PC-9 (cell line): ENCODE measurements around the gene NPIPB12. TPM values are rescaled to one million over a fixed set of nuclear protein-coding genes. Genes with fewer than 3 reads are reported as not detected.
"Not testable (repeated sequence)": the region's sequence is repeated elsewhere in the genome, so short reads cannot be mapped to it uniquely, and the experiment has no call there.

ENCODE experiments used
- BruUV-seq: library from RNA; stranded (reverse); fragments of 400-500 nt; replicated peaks from 2 replicates; lab custom pipeline; 2021; lab: Mats Ljungman, UMichigan
- CTCF ChIA-PET: fragments of 300-600 bp; sonication (Branson Sonifier 250); formaldehyde crosslinking; loops from one replicate; lab custom pipeline; 2022; ENCODE audit warnings: antibody characterized with exemption; lab: Charles Lee
- POLR2A ChIA-PET: fragments of 300-600 bp; sonication (Branson Sonifier 250); formaldehyde crosslinking; loops from one replicate; lab custom pipeline; 2022; ENCODE audit warnings: antibody characterized with exemption; ENCODE audit not compliant: unreplicated experiment; lab: Charles Lee
- DNase-seq, 2 experiments: peaks; one replicate each; pipeline versions ENCODE4 v3.0.0 to v3.0.0-alpha.2; 2015 to 2022; ENCODE audit warnings: mixed read lengths in 1 of 2
- H2AFZ ChIP-seq: fragments of 200-600 bp; sonication (generic); 2 replicates; pipeline ENCODE4 v1.8.1; 2017; ENCODE audit warnings: antibody characterized with exemption
- H3F3A ChIP-seq: fragments of 200-600 bp; sonication (generic); 2 replicates; pipeline ENCODE4 v1.8.1; 2017; ENCODE audit warnings: antibody characterized with exemption, mild to moderate bottlenecking, low read depth; ENCODE audit not compliant: insufficient read depth
- H3K27ac ChIP-seq: fragments of 200-600 bp; sonication (generic); 2 replicates; pipeline ENCODE4 v1.6.1; 2016; ENCODE audit warnings: mixed run types
- H3K27me3 ChIP-seq: fragments of 200-600 bp; sonication (generic); 2 replicates; pipeline ENCODE4 v1.6.1; 2016; ENCODE audit warnings: low read depth, mixed run types; ENCODE audit not compliant: insufficient read depth
- H3K36me3 ChIP-seq: fragments of 200-600 bp; sonication (generic); 2 replicates; pipeline ENCODE4 v1.6.1; 2016; ENCODE audit warnings: low read depth, mixed run types
- H3K4me1 ChIP-seq: fragments of 200-600 bp; sonication (generic); replicated peaks from 2 replicates; pipeline ENCODE4 v1.6.1; 2016; ENCODE audit warnings: mixed run types; ENCODE audit not compliant: insufficient read depth
- H3K4me2 ChIP-seq: fragments of 200-600 bp; sonication (generic); 2 replicates; pipeline ENCODE4 v1.6.1; 2017; ENCODE audit warnings: mixed run types
- H3K4me3 ChIP-seq: fragments of 200-600 bp; sonication (generic); 2 replicates; pipeline ENCODE4 v1.6.1; 2016; ENCODE audit warnings: mixed run types
- H3K79me2 ChIP-seq: fragments of 200-600 bp; sonication (generic); 2 replicates; pipeline ENCODE4 v1.6.1; 2017; ENCODE audit warnings: low read depth, mixed run types
- H3K9me2 ChIP-seq: fragments of 200-600 bp; sonication (generic); 2 replicates; pipeline ENCODE4 v1.8.1; 2017; ENCODE audit warnings: mild to moderate bottlenecking; ENCODE audit not compliant: insufficient read depth
- H3K9me3 ChIP-seq: fragments of 200-600 bp; sonication (generic); 2 replicates; pipeline ENCODE4 v1.8.1; 2016; ENCODE audit warnings: low read depth; ENCODE audit not compliant: insufficient read depth
- H4K20me1 ChIP-seq: fragments of 200-600 bp; sonication (generic); 2 replicates; pipeline ENCODE4 v1.8.1; 2017; ENCODE audit not compliant: insufficient read depth
- intact Hi-C: fragments of 100-400 bp; cut with micrococcal nuclease; formaldehyde crosslinking; loops from one replicate; pipeline ENCODE4 v1.10.0; 2022; ENCODE audit not compliant: unreplicated experiment
- total RNA-seq: library from RNA; stranded (reverse); gene quantifications from 2 replicates; pipeline ENCODE4 v1.2.3, GENCODE V29; 2021

NPIPB12 gene
- total RNA-seq, 1 experiment from 2014 or later: 108 TPM

- CTCF ChIA-PET, H3K79me2 ChIP-seq, H3K4me2 ChIP-seq, H3K9me3 ChIP-seq, intact Hi-C loops, POLR2A ChIA-PET, H3F3A ChIP-seq, H3K9me2 ChIP-seq, H4K20me1 ChIP-seq, H3K27me3 ChIP-seq, H2AFZ ChIP-seq, H3K4me1 ChIP-seq, DNase-seq, H3K27ac ChIP-seq, BruUV-seq, H3K36me3 ChIP-seq, H3K4me3 ChIP-seq: not testable (repeated sequence)
Observed at GRCh38 chr16:29465985-29466824, 40.0 kb downstream of the NPIPB12 start.

DNA sequence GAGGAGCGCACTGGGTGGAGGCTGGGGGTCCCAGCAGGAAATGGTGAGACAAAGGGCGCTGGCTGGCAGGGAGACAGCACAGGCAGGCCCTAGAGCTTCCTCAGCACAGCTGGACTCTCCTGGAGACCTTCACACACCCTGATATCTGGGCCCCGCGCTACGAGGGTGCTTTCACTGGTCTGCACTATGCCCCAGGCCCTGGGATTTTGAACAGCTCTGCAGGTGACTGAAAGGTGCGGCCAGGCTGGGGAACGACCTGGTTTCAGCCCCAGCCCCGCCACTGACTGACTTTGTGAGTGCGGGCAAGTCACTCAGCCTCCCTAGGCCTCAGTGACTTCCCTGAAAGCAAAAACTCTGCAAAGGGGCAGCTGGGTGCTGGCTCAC lies 45.6 kb downstream of the NPIPB12 start:
- H3K4me2 ChIP-seq, H3K79me2 ChIP-seq, H3K4me1 ChIP-seq, H2AFZ ChIP-seq, H3F3A ChIP-seq, H3K36me3 ChIP-seq, H3K27me3 ChIP-seq, H3K4me3 ChIP-seq, BruUV-seq, H3K27ac ChIP-seq, DNase-seq, H3K9me3 ChIP-seq, intact Hi-C loops, H3K9me2 ChIP-seq, CTCF ChIA-PET, H4K20me1 ChIP-seq, POLR2A ChIA-PET: not testable (repeated sequence)

- TSS peak; percentile 4 for BruUV-seq
Observed at GRCh38 chr16:29459706-29460646, 46.2 kb downstream of the NPIPB12 start, which contains the start of gene SULT1A4. Gene SULT1A4 (plus strand): TSS chr16:29459913. CDS start chr16:29461386, 1,473 bp downstream.

GRCh38 chr16:29457660-29458059 lies 48.5 kb downstream of the NPIPB12 start:
- intact Hi-C loops, H3K9me2 ChIP-seq, H3K27me3 ChIP-seq, H3K4me3 ChIP-seq, H3F3A ChIP-seq, H4K20me1 ChIP-seq, DNase-seq, H3K4me2 ChIP-seq, H3K9me3 ChIP-seq, POLR2A ChIA-PET, H3K27ac ChIP-seq, H3K79me2 ChIP-seq, H2AFZ ChIP-seq, H3K36me3 ChIP-seq, CTCF ChIA-PET, BruUV-seq, H3K4me1 ChIP-seq: not testable (repeated sequence)

More at GRCh38 chr16:29459706-29460646, 46.2 kb downstream of the NPIPB12 start, which contains the start of gene SULT1A4:
- H3K9me3 ChIP-seq, DNase-seq, H3K79me2 ChIP-seq, H4K20me1 ChIP-seq, POLR2A ChIA-PET, intact Hi-C loops, H3F3A ChIP-seq, H3K4me2 ChIP-seq, H2AFZ ChIP-seq, H3K27me3 ChIP-seq, H3K9me2 ChIP-seq, H3K4me3 ChIP-seq, H3K36me3 ChIP-seq, CTCF ChIA-PET, H3K4me1 ChIP-seq: not testable (repeated sequence)
- peak within 1 kb of the TSS; percentile 60 for H3K27ac ChIP-seq

DNA sequence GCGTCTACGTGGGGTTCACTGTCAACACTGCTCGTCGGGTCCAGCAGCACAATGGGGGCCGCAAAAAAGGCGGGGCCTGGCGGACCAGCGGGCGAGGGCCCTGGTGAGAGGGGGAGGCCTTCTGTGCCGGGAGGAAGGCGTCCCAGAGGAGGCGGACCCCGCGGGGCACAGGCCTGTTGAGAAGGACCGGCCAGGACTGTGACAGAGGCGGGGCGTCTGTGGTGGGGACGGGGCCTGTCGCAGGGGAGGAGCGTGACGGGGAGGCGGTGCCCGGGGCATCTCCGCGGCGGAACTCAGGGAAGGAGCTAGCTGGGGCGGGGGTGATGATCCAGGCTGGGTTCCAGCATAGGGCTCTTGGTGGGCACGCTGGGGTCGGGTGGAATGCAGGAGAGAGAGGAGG lies 51.4 kb downstream of the NPIPB12 start:
- H3K4me2 ChIP-seq, H4K20me1 ChIP-seq, H3K9me2 ChIP-seq, H3K4me3 ChIP-seq, CTCF ChIA-PET, H3K9me3 ChIP-seq, H3F3A ChIP-seq, H2AFZ ChIP-seq, H3K36me3 ChIP-seq, BruUV-seq, intact Hi-C loops, H3K4me1 ChIP-seq, H3K27me3 ChIP-seq, H3K79me2 ChIP-seq, H3K27ac ChIP-seq, POLR2A ChIA-PET, DNase-seq: not testable (repeated sequence)

GRCh38 chr16:29454269-29454668 lies 51.9 kb downstream of the NPIPB12 start, which contains the start of the genes BOLA2 and SLX1B:
Gene BOLA2 (minus strand): TSS chr16:29454351. CDS start chr16:29454253, 98 bp downstream.
Gene SLX1B (plus strand): TSS chr16:29454533.
- H3K4me3 ChIP-seq, H3K4me2 ChIP-seq, H3K27me3 ChIP-seq, POLR2A ChIA-PET, BruUV-seq, DNase-seq, H2AFZ ChIP-seq, H3K36me3 ChIP-seq, H3F3A ChIP-seq, CTCF ChIA-PET, H3K4me1 ChIP-seq, H3K9me3 ChIP-seq, H3K79me2 ChIP-seq, H3K27ac ChIP-seq, H4K20me1 ChIP-seq, H3K9me2 ChIP-seq, intact Hi-C loops: not testable (repeated sequence)

DNA sequence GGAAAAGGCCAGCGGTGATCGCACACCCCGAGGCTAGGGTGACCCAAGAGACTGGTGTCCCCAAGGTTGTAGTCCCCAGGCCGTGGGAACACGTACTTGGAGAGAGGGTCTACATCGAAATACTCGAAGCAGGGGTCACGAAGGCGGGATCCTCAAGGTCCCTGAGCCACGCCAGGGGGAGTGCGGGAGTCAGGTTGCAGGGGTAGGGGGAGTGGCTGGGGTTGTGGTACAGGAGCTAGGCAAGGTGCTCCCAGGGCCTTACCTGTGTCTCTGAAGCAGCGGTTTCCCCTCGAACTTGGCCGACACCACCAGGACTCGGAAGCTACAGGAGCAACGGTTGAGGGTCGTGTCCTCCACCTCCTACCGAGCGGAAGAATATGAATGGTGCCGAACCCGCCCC lies 52.5 kb downstream of the NPIPB12 start:
- H2AFZ ChIP-seq, H3F3A ChIP-seq, BruUV-seq, H3K36me3 ChIP-seq, H3K4me2 ChIP-seq, H3K4me1 ChIP-seq, DNase-seq, H3K9me2 ChIP-seq, H3K27ac ChIP-seq, H4K20me1 ChIP-seq, CTCF ChIA-PET, intact Hi-C loops, H3K27me3 ChIP-seq, H3K4me3 ChIP-seq, H3K9me3 ChIP-seq, POLR2A ChIA-PET, H3K79me2 ChIP-seq: not testable (repeated sequence)
